H1 (cell line): ENCODE results near the gene CDK15. TPM values are rescaled to one million over a fixed set of nuclear protein-coding genes. Genes with fewer than 3 reads are reported as not detected.
"Not testable (repeated sequence)": the region's sequence is repeated elsewhere in the genome, so short reads cannot be mapped to it uniquely, and the experiment has no call there.

Source experiments
- CTCF ChIA-PET: fragments of 300-600 bp; sonication (Branson Sonifier 250); formaldehyde crosslinking; loops from one replicate; lab custom pipeline; 2021; ENCODE audit not compliant: partially characterized antibody; lab: Charles Lee
- POLR2A ChIA-PET: fragments of 300-600 bp; sonication (Branson Sonifier 250); formaldehyde crosslinking; loops from one replicate; lab custom pipeline; 2021; ENCODE audit warnings: inconsistent platforms; ENCODE audit not compliant: partially characterized antibody; lab: Charles Lee
- DNase-seq, 2 experiments: peaks; one replicate each; pipeline versions ENCODE4 v3.0.0 to v3.0.0-alpha.2; 2010 to 2022; ENCODE audit warnings: low spot score in 2 of 2, low read depth in 1 of 2, mixed read lengths in 1 of 2
- FAIRE-seq: peaks from 2 replicates; lab custom pipeline; 2011; peaks lifted over from hg19 to GRCh38; lab: Jason Lieb, UNC
- H2AFZ ChIP-seq: 2 replicates; pipeline ENCODE4 v1.8.1; 2012; ENCODE audit warnings: low read length, inconsistent platforms
- H2AK5ac ChIP-seq: 2 replicates; pipeline ENCODE4 v1.6.1; 2013; ENCODE audit warnings: low read depth, low read length
- H2BK120ac ChIP-seq: replicated peaks from 2 replicates; pipeline ENCODE3; 2013; ENCODE audit warnings: low read depth, low read length, inconsistent platforms
- H2BK12ac ChIP-seq: 2 replicates; pipeline ENCODE4 v1.6.1; 2013; ENCODE audit warnings: low read depth, low read length
- H2BK15ac ChIP-seq: 2 replicates; pipeline ENCODE4 v1.6.1; 2013; ENCODE audit warnings: low read length
- H2BK20ac ChIP-seq: 2 replicates; pipeline ENCODE4 v1.6.1; 2013; ENCODE audit warnings: low read length
- H2BK5ac ChIP-seq: 2 replicates; pipeline ENCODE4 v1.6.1; 2013; ENCODE audit warnings: low read depth, low read length
- H3K14ac ChIP-seq: 2 replicates; pipeline ENCODE4 v1.6.1; 2013; ENCODE audit warnings: inconsistent platforms; ENCODE audit not compliant: insufficient read length
- H3K18ac ChIP-seq: 2 replicates; pipeline ENCODE4 v1.6.1; 2013; ENCODE audit warnings: low read length; ENCODE audit errors: extremely low read depth
- H3K23ac ChIP-seq: 2 replicates; pipeline ENCODE4 v1.6.1; 2013; ENCODE audit warnings: inconsistent platforms; ENCODE audit not compliant: insufficient read length
- H3K23me2 ChIP-seq: 2 replicates; pipeline ENCODE4 v1.6.1; 2013; ENCODE audit warnings: low read depth, low read length
- H3K27ac ChIP-seq: 2 replicates; pipeline ENCODE4 v1.6.1; 2011; ENCODE audit warnings: low read depth, low read length, inconsistent platforms
- H3K27me3 ChIP-seq, 4 experiments: replicated peaks in 1 of 4; 1 replicate in 1 of 4; 2 replicates in 3 of 4; pipeline versions ENCODE4 v1.6.1 to v1.8.1; 2011 to 2013; ENCODE audit warnings: low read length in 3 of 4, mild to moderate bottlenecking in 3 of 4, inconsistent platforms in 2 of 4, mixed read lengths in 2 of 4, moderate library complexity in 1 of 4; ENCODE audit not compliant: control insufficient read depth in 3 of 4, insufficient read depth in 3 of 4; ENCODE audit errors: extremely low read depth in 1 of 4
- H3K36me3 ChIP-seq, 4 experiments: 2 replicates each; pipeline versions ENCODE4 v1.6.1 to v1.8.1; 2011 to 2013; ENCODE audit warnings: mild to moderate bottlenecking in 4 of 4, low read length in 3 of 4, moderate library complexity in 2 of 4, control low read depth in 1 of 4, inconsistent platforms in 1 of 4; ENCODE audit not compliant: insufficient read depth in 4 of 4, control insufficient read depth in 2 of 4
- H3K4ac ChIP-seq: replicated peaks from 2 replicates; pipeline ENCODE3; 2013; ENCODE audit warnings: low read length, low read depth, mixed read lengths, inconsistent platforms; ENCODE audit not compliant: insufficient read length
- H3K4me1 ChIP-seq, 4 experiments: replicated peaks in 1 of 4; 1 replicate in 1 of 4; 2 replicates in 3 of 4; pipeline versions ENCODE4 v1.6.1 to v1.8.1; 2011 to 2013; ENCODE audit warnings: low read length in 3 of 4, inconsistent platforms in 2 of 4, mixed read lengths in 1 of 4; ENCODE audit not compliant: insufficient read depth in 4 of 4, control insufficient read depth in 3 of 4
- H3K4me2 ChIP-seq, 2 experiments: 2 replicates each; pipeline versions ENCODE4 v1.6.1 to v1.8.1; 2011 to 2013; ENCODE audit warnings: low read depth in 2 of 2, low read length in 2 of 2, control low read depth in 1 of 2, inconsistent platforms in 1 of 2, mild to moderate bottlenecking in 1 of 2; ENCODE audit not compliant: insufficient read depth in 1 of 2
- H3K4me3 ChIP-seq, 4 experiments: fragments of 200-600, 300-600 bp in 1 of 4; sonication (generic), shearing (Covaris generic), sonication (Bioruptor Twin) in 1 of 4; 2 replicates each; pipeline versions ENCODE4 v1.5.1 to v1.8.1; 2011 to 2016; ENCODE audit warnings: low read length in 4 of 4, low read depth in 3 of 4, control low read depth in 2 of 4, inconsistent platforms in 2 of 4, mild to moderate bottlenecking in 2 of 4, mixed read lengths in 1 of 4, moderate library complexity in 1 of 4; ENCODE audit not compliant: insufficient read depth in 2 of 4; ENCODE audit errors: extremely low read depth in 1 of 4
- H3K56ac ChIP-seq: replicated peaks from 2 replicates; pipeline ENCODE3; 2013; ENCODE audit warnings: low read depth, mild to moderate bottlenecking, mixed read lengths, low read length, inconsistent platforms; ENCODE audit not compliant: insufficient read length
- H3K79me1 ChIP-seq: 2 replicates; pipeline ENCODE4 v1.6.1; 2013; ENCODE audit warnings: low read depth, low read length, control low read depth
- H3K79me2 ChIP-seq, 2 experiments: 2 replicates each; pipeline versions ENCODE4 v1.6.1 to v1.8.1; 2012 to 2013; ENCODE audit warnings: low read length in 2 of 2, mild to moderate bottlenecking in 2 of 2, inconsistent platforms in 1 of 2; ENCODE audit not compliant: insufficient read depth in 2 of 2, control insufficient read depth in 1 of 2
- H3K9ac ChIP-seq, 4 experiments: replicated peaks in 1 of 4; 1 replicate in 1 of 4; 2 replicates in 3 of 4; pipeline versions ENCODE4 v1.6.1 to v1.8.1; 2011 to 2013; ENCODE audit warnings: low read depth in 3 of 4, low read length in 3 of 4, control low read depth in 2 of 4, mild to moderate bottlenecking in 2 of 4, moderate library complexity in 2 of 4, inconsistent platforms in 1 of 4; ENCODE audit errors: extremely low read depth in 1 of 4
- H3K9me3 ChIP-seq, 2 experiments: 2 replicates each; pipeline versions ENCODE4 v1.6.1 to v1.8.1; 2012 to 2013; ENCODE audit warnings: mild to moderate bottlenecking in 2 of 2, moderate library complexity in 2 of 2, control low read depth in 1 of 2, inconsistent platforms in 1 of 2, low read depth in 1 of 2, low read length in 1 of 2, mixed read lengths in 1 of 2; ENCODE audit not compliant: insufficient read depth in 2 of 2
- H4K20me1 ChIP-seq, 2 experiments: replicated peaks in 1 of 2; 2 replicates each; pipeline versions ENCODE3 to v1.8.1; 2011 to 2013; ENCODE audit warnings: inconsistent platforms in 2 of 2, low read length in 2 of 2, mild to moderate bottlenecking in 1 of 2; ENCODE audit not compliant: insufficient read depth in 2 of 2, control insufficient read depth in 1 of 2
- H4K5ac ChIP-seq: 2 replicates; pipeline ENCODE4 v1.6.1; 2013; ENCODE audit warnings: low read length, low read depth, mixed read lengths, inconsistent platforms; ENCODE audit not compliant: insufficient read length
- H4K8ac ChIP-seq: 2 replicates; pipeline ENCODE4 v1.8.0; 2013; ENCODE audit warnings: mild to moderate bottlenecking, moderate library complexity, low read length, inconsistent platforms; ENCODE audit not compliant: insufficient read depth; ENCODE audit errors: extremely low read depth
- H4K91ac ChIP-seq: replicated peaks from 2 replicates; pipeline ENCODE3; 2013; ENCODE audit warnings: low read length, mixed read lengths, inconsistent platforms; ENCODE audit not compliant: insufficient read length
- WGBS, 2 experiments: shearing (Covaris generic) in 1 of 2; methylation state at CpG; one replicate each; pipeline versions ENCODE4 v1.1.6 to v1.1.7; 2013 to 2015; ENCODE audit warnings: low lambda C conversion rate in 2 of 2, mixed read lengths in 2 of 2, inconsistent platforms in 1 of 2, low coverage in 1 of 2, missing lambda C conversion rate in 1 of 2; ENCODE audit not compliant: insufficient replicate concordance in 2 of 2, insufficient coverage in 1 of 2, insufficient read length in 1 of 2; ENCODE audit errors: extremely low coverage in 1 of 2, missing lambda C conversion rate in 1 of 2; 5-methylcytosine and 5-hydroxymethylcytosine counted together
- polyA plus RNA-seq, 7 experiments: library from polyadenylated mRNA; depleted of rRNA in 3 of 7; stranded (reverse) in 5 of 7; unstranded in 2 of 7; fragments of >200 nt in 5 of 7; fragments of 200-250 nt in 2 of 7; gene quantifications; 1 replicate in 5 of 7; 2 replicates in 1 of 7; 4 replicates in 1 of 7; pipeline versions ENCODE4 v1.2.1 to v1.2.3, GENCODE V29; 2011 to 2013; ENCODE audit warnings: missing spikeins in 2 of 7, mixed read lengths in 2 of 7
- total RNA-seq: library from RNA; stranded (reverse); fragmentation: NEBNext Ultra II Directional; extraction: Animal tissue kit (Norgen Biotek cat#: 25700); gene quantifications from 2 replicates; pipeline ENCODE4 v1.2.1, GENCODE V29; 2021

CDK15 gene
- total and polyA plus RNA-seq, 2 of the 8 experiments (the other 6 are each of a cell fraction or from before 2014, with no cell fraction given), result 0.03 TPM; not detected in 1

- H3K27me3 ChIP-seq, H3K36me3 ChIP-seq, H3K4ac ChIP-seq, H3K79me1 ChIP-seq, H2BK20ac ChIP-seq, H4K5ac ChIP-seq, H3K27ac ChIP-seq, H3K23ac ChIP-seq, H3K4me1 ChIP-seq, H3K23me2 ChIP-seq, H3K4me2 ChIP-seq, DNase-seq, H2BK15ac ChIP-seq, H2BK12ac ChIP-seq, H2BK5ac ChIP-seq, H3K9ac ChIP-seq, H3K4me3 ChIP-seq, H2BK120ac ChIP-seq, H4K91ac ChIP-seq, H3K79me2 ChIP-seq, CTCF ChIA-PET, FAIRE-seq, H4K20me1 ChIP-seq, H3K18ac ChIP-seq, H3K56ac ChIP-seq, H4K8ac ChIP-seq, H3K9me3 ChIP-seq, H2AFZ ChIP-seq, H3K14ac ChIP-seq, H2AK5ac ChIP-seq: not testable (repeated sequence)
- 89% methylated on average over 7 of the region's 7 CpGs; no CpG with 5 or more reads in 1 of the 2 experiments for WGBS, 2 experiments
- POLR2A ChIA-PET, result interaction anchor here (0.6 kb wide), 1 partner anchor 436 kb away, joined by 3 read pairs; no protein-coding TSS in a partner anchor
These were observed 4.3 kb downstream of the CDK15 start for GRCh38 chr2:201810604-201811003.
